Middle frontal gyrus (tissue), 1 donor: ENCODE measurements around the gene ZC3H7B.
"Not testable (repeated sequence)": the region's sequence is repeated elsewhere in the genome, so short reads cannot be mapped to it uniquely, and the experiment has no call there.

ENCODE experiments used
- DNase-seq: peaks from one replicate; pipeline ENCODE4 v3.0.0-alpha.2; 2015; ENCODE audit warnings: low spot score; ENCODE audit errors: extremely low spot score

The ZC3H7B gene

DNA sequence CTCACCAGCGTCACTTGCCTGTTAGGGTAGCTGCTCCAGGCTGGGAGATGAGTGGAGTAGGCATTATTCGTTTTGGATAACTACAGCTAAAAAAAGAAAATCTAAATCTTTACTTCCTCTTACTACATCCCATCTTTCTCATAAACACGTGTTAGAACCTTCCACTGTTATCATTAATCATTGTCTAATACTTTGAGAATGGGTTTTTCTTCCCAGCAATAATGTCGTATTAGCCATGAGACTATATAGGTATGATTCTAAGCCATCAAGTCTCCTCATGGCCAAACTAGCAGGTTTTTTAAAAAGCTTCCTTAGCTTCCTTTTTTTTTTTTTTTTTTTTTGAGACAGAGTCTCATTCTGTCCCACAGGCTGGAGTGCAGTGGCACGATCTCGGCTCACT lies 76.5 kb downstream of the ZC3H7B start:
- no peak for DNase-seq

DNA sequence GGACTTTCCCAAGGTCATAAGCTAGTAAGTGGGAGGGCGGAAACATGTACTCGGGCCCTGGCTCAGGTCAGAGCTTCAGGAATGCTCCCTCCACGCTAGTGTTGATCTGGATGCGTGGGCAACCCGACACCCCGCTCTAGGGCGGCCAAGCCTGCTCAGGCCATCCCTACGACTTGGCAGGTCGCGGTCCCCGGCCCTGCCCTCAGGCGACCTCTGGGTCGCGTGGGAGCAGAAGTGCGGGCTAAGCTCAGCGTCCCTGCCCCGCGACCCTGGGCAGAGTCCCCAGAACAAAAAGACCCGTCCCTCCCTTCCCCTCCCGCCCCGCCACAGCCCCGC lies 79.6 kb downstream of the ZC3H7B start:
- no peak for DNase-seq

DNA sequence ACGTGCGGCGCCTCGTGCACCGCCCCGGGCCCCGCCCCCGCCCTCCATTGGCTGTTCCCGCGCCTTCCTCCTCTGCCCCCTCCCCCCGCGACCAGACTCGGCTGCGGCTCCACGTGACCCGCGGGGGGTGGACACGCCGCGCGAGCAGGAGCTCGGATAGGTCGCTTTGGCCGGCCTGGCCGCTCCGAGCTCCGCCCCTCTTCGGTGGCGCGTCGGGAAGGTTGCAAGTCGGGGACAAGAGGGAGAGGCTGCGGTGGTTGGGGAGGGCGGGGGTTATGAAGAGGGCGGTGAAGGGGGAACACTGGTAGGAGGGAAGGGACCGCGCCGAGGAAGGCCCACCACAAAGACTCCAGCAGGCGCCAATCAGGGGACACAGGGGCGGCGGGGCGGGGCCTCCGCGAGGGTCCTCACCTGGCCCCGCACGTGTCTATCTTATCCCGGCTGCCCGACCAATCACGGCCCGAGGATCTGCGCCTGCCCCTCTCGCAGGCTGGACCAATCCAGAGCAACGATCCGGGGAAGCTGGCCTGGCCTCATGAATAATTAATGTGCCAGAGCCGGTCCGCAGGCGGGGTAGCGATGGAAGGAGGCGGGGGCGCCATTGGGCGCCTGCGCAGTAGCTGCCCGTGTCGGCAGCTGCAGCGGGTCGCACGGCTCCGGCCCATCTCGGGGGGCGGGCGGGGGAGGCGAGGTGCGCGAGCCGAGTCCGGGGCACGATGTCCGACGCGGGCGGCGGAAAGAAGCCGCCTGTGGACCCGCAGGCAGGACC lies 80.2 kb downstream of the ZC3H7B start, which contains the start of gene TEF:
TSS of gene TEF (plus strand) at position 614 of the 769 bp plus-strand sequence. CDS start at position 717, 103 bp downstream.
- peak; percentile 95 for DNase-seq

DNA sequence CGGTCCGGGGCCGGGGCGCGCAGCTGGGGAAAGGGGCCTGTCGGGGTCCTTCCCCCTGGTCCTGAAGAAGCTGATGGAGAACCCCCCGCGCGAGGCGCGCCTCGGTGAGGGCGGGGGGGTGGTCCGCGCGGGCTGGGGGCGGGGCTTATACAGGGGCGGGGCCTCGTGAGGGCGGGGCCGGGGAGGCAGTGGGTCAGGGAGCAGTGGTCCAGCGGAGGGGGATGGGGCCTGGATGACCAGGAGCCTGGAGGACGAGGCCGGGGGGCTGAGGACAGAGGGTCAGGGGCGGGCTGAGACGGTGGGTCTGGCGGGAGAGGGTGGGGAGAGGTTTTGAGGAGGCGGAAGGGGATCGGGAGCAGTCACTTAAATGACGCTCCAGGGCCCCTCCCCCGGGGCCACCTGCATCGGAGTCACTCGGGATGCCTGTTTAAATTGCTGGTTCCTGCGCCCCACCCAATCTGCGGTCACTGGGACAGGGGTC lies 80.8 kb downstream of the ZC3H7B start:
- no peak for DNase-seq

DNA sequence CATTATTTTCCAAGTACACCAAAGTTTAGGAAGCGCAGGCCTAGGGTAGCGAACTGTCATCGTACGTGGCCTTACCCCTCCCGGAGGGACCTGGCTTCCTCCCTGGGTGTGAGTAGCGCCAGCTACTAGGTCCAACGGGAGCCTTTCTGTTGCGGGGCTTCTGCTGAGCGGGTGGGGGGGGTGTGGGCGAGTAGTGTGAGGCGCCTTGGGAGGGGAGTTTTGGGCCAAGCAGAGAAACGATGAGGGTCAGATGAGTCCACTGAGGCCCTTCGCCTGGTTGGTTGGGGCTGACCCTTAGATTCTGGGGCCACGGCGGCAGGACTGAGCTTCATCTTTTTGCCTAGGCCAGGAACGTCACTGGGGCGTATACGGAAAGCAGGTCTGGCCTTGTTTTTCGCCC lies 81.3 kb downstream of the ZC3H7B start:
- no peak for DNase-seq

DNA sequence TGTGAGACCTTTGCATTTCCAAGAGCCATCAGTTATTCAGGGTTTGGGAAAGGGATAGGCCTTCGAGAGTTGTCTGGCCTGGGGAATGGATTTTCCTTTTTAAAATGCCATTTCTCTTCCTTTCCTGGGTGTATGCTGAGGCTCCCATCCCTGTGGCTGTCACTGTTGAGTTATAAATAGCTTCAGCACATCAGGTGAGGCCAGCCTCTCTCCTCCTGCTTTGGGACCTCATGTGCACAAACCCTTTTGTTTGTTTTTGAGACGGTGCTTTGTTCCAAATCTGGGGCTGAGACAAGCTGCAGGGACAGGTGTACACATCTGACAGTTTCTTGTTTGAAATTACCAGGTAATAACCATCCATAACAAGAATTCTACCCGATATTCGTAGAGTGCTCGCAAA lies 81.8 kb downstream of the ZC3H7B start:
- no peak for DNase-seq

DNA sequence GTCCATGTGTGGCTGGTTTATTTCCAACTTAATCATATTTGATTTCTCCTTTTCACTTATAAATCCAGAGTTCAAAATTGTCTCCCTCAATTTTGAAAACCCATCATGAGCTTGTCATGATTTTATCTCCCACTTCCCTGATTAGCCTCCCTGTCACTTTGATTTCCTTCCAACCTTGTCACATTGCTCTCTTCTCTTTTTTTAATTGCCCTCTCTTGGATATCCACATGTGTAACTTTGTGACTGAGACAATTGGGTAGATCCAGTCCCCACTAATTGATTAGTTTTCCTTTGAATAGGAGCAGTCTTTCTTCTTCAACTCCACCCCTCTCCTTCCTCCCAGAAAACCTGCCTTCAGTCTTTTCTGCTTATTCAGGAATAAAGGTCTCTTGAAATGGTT lies 82.8 kb downstream of the ZC3H7B start:
- DNase-seq, result no peak

GRCh38 chr22:41387341-41387740 lies 86.0 kb downstream of the ZC3H7B start:
- no peak for DNase-seq

GRCh38 chr22:41394012-41394356 lies 92.7 kb downstream of the ZC3H7B start:
- no peak for DNase-seq

DNA sequence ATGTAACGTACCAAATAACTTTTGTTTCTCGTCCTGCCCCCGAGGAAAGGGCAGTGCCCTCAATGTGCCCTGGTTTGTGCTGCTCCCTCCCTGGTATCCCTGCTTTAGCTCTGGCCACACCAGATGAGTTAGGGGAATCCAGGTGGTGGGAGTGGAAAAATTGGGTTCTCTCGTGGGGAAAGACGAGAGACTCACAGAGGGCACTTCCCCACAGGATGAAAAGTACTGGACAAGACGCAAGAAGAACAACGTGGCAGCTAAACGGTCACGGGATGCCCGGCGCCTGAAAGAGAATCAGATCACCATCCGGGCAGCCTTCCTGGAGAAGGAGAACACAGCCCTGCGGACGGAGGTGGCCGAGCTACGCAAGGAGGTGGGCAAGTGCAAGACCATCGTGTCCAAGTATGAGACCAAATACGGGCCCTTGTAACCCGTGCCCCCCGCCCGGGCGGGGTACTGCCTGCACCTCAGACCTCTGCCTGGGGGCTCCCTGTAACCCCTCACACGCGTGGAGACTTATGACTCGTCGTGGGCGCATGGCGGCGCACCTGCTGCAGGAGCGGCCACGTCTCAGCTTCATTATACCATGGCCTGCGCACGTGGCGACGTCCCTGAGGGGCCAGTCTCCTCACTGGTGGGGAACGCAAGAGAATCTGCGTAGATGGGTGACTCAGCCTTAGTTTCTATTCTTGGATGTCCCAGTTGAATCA lies 94.4 kb downstream of the ZC3H7B start:
- no peak for DNase-seq

- no peak for DNase-seq
These were observed 96.0 kb downstream of the ZC3H7B start for GRCh38 chr22:41397143-41397811.

GRCh38 chr22:41398921-41399320 lies 97.6 kb downstream of the ZC3H7B start:
- DNase-seq, result no peak

GRCh38 chr22:41401781-41402648 lies 100.7 kb downstream of the ZC3H7B start:
- DNase-seq, result peak; percentile 82

DNA sequence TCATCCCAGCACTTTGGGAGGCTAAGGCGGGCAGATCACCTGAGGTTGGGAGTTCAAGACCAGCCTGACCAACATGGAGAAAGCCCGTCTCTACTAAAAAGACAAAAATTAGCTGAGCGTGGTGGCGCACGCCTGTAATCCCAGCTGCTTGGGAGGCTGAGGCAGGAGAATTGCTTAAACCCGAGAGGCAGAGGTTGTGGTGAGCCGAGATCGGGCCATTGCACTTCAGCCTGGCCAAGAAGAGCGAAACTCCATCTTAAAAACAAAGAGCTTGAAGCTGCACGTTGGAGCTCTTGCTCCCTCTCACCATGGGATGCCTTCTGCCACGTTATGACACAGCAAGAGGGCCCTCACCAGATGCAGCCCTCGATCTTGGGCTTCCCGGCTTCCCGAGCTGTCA lies 101.5 kb downstream of the ZC3H7B start:
- not testable (repeated sequence) for DNase-seq

- peak; percentile 97 for DNase-seq
These were observed 102.4 kb downstream of the ZC3H7B start for GRCh38 chr22:41403532-41404318.

- DNase-seq, result no peak
These were observed 104.3 kb downstream of the ZC3H7B start for GRCh38 chr22:41405588-41405987.

DNA sequence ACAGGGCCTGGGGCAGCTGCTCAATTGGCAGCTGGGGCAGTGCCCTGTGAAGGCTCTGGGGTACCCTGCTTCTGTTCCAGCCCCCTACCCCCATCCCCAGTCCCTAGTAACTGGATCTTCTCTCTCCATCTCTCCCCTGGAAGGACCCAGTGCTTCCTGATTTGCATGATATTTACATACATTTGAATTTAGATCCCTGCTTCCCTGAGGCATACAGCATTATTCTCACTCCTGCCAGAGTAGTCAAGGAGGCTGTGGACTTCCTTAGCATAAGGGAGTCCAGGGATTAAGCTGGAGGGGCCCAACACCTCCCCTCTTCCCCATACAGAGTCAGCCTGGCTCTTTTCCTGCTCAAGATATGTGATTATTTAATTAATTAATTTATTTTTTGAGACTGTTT lies 105.1 kb downstream of the ZC3H7B start:
- no peak for DNase-seq

- DNase-seq, result no peak
These were observed 106.1 kb downstream of the ZC3H7B start for GRCh38 chr22:41407433-41407832.

GRCh38 chr22:41408665-41409064 lies 107.3 kb downstream of the ZC3H7B start:
- no peak for DNase-seq
